Measurements from ENCODE around the gene AKAP8.
"Not testable (repeated sequence)": the region's sequence is repeated elsewhere in the genome, so short reads cannot be mapped to it uniquely, and the experiment has no call there.

The AKAP8 gene

GRCh38 chr19:15372470-15372869, 7.1 kb downstream of the AKAP8 start:
- DNase-seq = no peak

GRCh38 chr19:15371786-15372380, 7.7 kb downstream of the AKAP8 start:
- no peak for DNase-seq

- no peak for DNase-seq
These were observed 8.5 kb downstream of the AKAP8 start for GRCh38 chr19:15371119-15371518.

- no peak for DNase-seq
These were observed 10.0 kb downstream of the AKAP8 start for GRCh38 chr19:15369594-15369891.

- no peak for DNase-seq
These were observed 10.6 kb downstream of the AKAP8 start for GRCh38 chr19:15368798-15369593.

- DNase-seq = no peak
These were observed 11.4 kb downstream of the AKAP8 start for GRCh38 chr19:15368051-15368632.

- no peak for DNase-seq
These were observed 12.1 kb downstream of the AKAP8 start for GRCh38 chr19:15367439-15367838.

GRCh38 chr19:15365264-15365663, 14.3 kb downstream of the AKAP8 start:
- no peak for DNase-seq

GRCh38 chr19:15363791-15364190, 15.8 kb downstream of the AKAP8 start:
- DNase-seq = not testable (repeated sequence)

- DNase-seq = not testable (repeated sequence)
These were observed 16.5 kb downstream of the AKAP8 start for GRCh38 chr19:15363048-15363447.

GRCh38 chr19:15360015-15360414, 19.6 kb downstream of the AKAP8 start:
- not testable (repeated sequence) for DNase-seq

- DNase-seq = no peak
These were observed 20.7 kb downstream of the AKAP8 start for GRCh38 chr19:15358918-15359317.

GRCh38 chr19:15357906-15358305, 21.7 kb downstream of the AKAP8 start:
- no peak for DNase-seq

- no peak for DNase-seq
These were observed 24.9 kb downstream of the AKAP8 start for GRCh38 chr19:15354566-15355296.

- DNase-seq = no peak
These were observed 25.7 kb downstream of the AKAP8 start for GRCh38 chr19:15353908-15354307.

GRCh38 chr19:15352535-15352934, 27.1 kb downstream of the AKAP8 start:
- not testable (repeated sequence) for DNase-seq

- not testable (repeated sequence) for DNase-seq
These were observed 38.3 kb downstream of the AKAP8 start for GRCh38 chr19:15341328-15341727.

GRCh38 chr19:15340086-15340485, 39.5 kb downstream of the AKAP8 start:
- DNase-seq = no peak

- no peak for DNase-seq
These were observed 42.4 kb downstream of the AKAP8 start for GRCh38 chr19:15337202-15337601.

GRCh38 chr19:15335992-15336391, 43.6 kb downstream of the AKAP8 start:
- not testable (repeated sequence) for DNase-seq

- DNase-seq = no peak
These were observed 47.1 kb downstream of the AKAP8 start, which contains the start of gene BRD4 for GRCh38 chr19:15332311-15332996. Gene BRD4, minus strand, starts transcription at chr19:15332539. Its CDS starts 59,440 bp downstream, at chr19:15273099.

- no peak for DNase-seq
These were observed 47.9 kb downstream of the AKAP8 start for GRCh38 chr19:15331419-15332310.

All from DMS 273 treated with DMSO at 0.1 percent for 48 hours (cell line).